HEK293 (cell line): ENCODE results near the gene DCLK3.

Source experiments
- CTCF ChIA-PET: fragments of 350-600 bp; formaldehyde crosslinking; extraction: SDS; loops from one replicate; lab custom pipeline; 2021; ENCODE audit warnings: antibody characterized with exemption; lab: Yijun Ruan, JAX
- POLR2A ChIA-PET: fragments of 300-600 bp; formaldehyde crosslinking; extraction: SDS; loops from one replicate; lab custom pipeline; 2020; ENCODE audit warnings: antibody characterized with exemption, inconsistent platforms; lab: Yijun Ruan, JAX
- H3K27ac ChIP-seq: fragments of 200-500 bp; sonication (Bioruptor generic); 2 replicates; pipeline ENCODE4 v1.5.1; 2014; ENCODE audit warnings: low read depth, low read length, control low read depth, inconsistent platforms; ENCODE audit errors: extremely low read depth
- H3K36me3 ChIP-seq, 2 experiments: fragments of 200-500 bp in 1 of 2; sonication (Bioruptor generic) in 1 of 2; 1 replicate in 1 of 2; 2 replicates in 1 of 2; pipeline ENCODE4 v1.5.1; 2014 to 2017; ENCODE audit warnings: inconsistent platforms in 2 of 2, low read length in 2 of 2; ENCODE audit not compliant: control insufficient read depth in 2 of 2, insufficient read depth in 1 of 2
- H3K4me1 ChIP-seq: fragments of 200-500 bp; sonication (Bioruptor generic); 2 replicates; pipeline ENCODE4 v1.5.1; 2014; ENCODE audit warnings: mild to moderate bottlenecking, low read length, inconsistent platforms; ENCODE audit not compliant: control insufficient read depth, insufficient read depth
- H3K4me3 ChIP-seq: 2 replicates; pipeline ENCODE4 v1.5.1; 2011; ENCODE audit warnings: low read depth, mild to moderate bottlenecking, control low read depth, low read length, moderate library complexity
- H3K9me3 ChIP-seq: fragments of 200-500 bp; sonication (Bioruptor generic); 2 replicates; pipeline ENCODE4 v1.5.1; 2014; ENCODE audit warnings: low read depth, low read length, inconsistent platforms; ENCODE audit not compliant: control insufficient read depth, insufficient read depth
- GFI1B ChIP-seq: fragments of 450-650 bp; formaldehyde crosslinking; IDR thresholded peaks from 2 replicates; pipeline ENCODE4 v1.5.1; 2016; ENCODE audit warnings: missing biosample characterization, missing genetic modification characterization
- MEIS1 ChIP-seq: sonication (generic); formaldehyde crosslinking; IDR thresholded peaks from 2 replicates; pipeline ENCODE4 v1.8.1; 2022; ENCODE audit warnings: missing genetic modification reagents, mild to moderate bottlenecking, borderline replicate concordance
- PRDM6 ChIP-seq: fragments of 450-650 bp; formaldehyde crosslinking; IDR thresholded peaks from 2 replicates; pipeline ENCODE4 v1.5.1; 2017; ENCODE audit warnings: missing biosample characterization, missing genetic modification characterization
- SALL2 ChIP-seq: fragments of 450-650 bp; formaldehyde crosslinking; IDR thresholded peaks from 2 replicates; pipeline ENCODE4 v1.5.0; 2017; ENCODE audit warnings: missing biosample characterization, mild to moderate bottlenecking, missing genetic modification characterization, borderline replicate concordance
- ZNF138 ChIP-seq: fragments of 450-650 bp; formaldehyde crosslinking; IDR thresholded peaks from 2 replicates; pipeline ENCODE4 v1.5.1; 2016; ENCODE audit warnings: missing biosample characterization, missing genetic modification characterization, borderline replicate concordance
- ZNF19 ChIP-seq: fragments of 450-650 bp; formaldehyde crosslinking; IDR thresholded peaks from 2 replicates; pipeline ENCODE4; 2016; ENCODE audit warnings: missing biosample characterization, missing genetic modification characterization, low read depth
- ZNF211 ChIP-seq: fragments of 450-650 bp; formaldehyde crosslinking; IDR thresholded peaks from 2 replicates; pipeline ENCODE4 v1.5.1; 2016; ENCODE audit warnings: low read depth, missing biosample characterization, missing genetic modification characterization
- ZNF23 ChIP-seq: fragments of 450-650 bp; formaldehyde crosslinking; IDR thresholded peaks from 2 replicates; pipeline ENCODE4 v1.5.1; 2016; ENCODE audit warnings: missing biosample characterization, missing genetic modification characterization, borderline replicate concordance
- ZNF24 ChIP-seq: fragments of 450-650 bp; formaldehyde crosslinking; IDR thresholded peaks from 2 replicates; pipeline ENCODE4 v1.5.1; 2016; ENCODE audit warnings: missing biosample characterization, missing genetic modification characterization
- ZNF366 ChIP-seq: fragments of 450-650 bp; formaldehyde crosslinking; conservative IDR thresholded peaks from 2 replicates; pipeline ENCODE4 v1.5.1; 2016; ENCODE audit warnings: missing biosample characterization, missing genetic modification characterization
- ZNF404 ChIP-seq: fragments of 450-650 bp; formaldehyde crosslinking; IDR thresholded peaks from 2 replicates; pipeline ENCODE4 v1.5.1; 2017; ENCODE audit warnings: missing biosample characterization, missing genetic modification characterization
- ZNF501 ChIP-seq: fragments of 450-650 bp; formaldehyde crosslinking; IDR thresholded peaks from 2 replicates; pipeline ENCODE4 v1.5.1; 2016; ENCODE audit warnings: missing biosample characterization, missing genetic modification characterization
- ZNF548 ChIP-seq: fragments of 450-650 bp; formaldehyde crosslinking; IDR thresholded peaks from 2 replicates; pipeline ENCODE4 v1.5.1; 2016; ENCODE audit warnings: missing biosample characterization, missing genetic modification characterization
- ZNF580 ChIP-seq: fragments of 450-650 bp; formaldehyde crosslinking; IDR thresholded peaks from 2 replicates; pipeline ENCODE4 v1.5.1; 2016; ENCODE audit warnings: missing biosample characterization, missing genetic modification characterization
- ZNF610 ChIP-seq: fragments of 450-650 bp; formaldehyde crosslinking; IDR thresholded peaks from 2 replicates; pipeline ENCODE4 v1.5.1; 2016; ENCODE audit warnings: missing biosample characterization, missing genetic modification characterization, borderline replicate concordance
- ZNF621 ChIP-seq: fragments of 450-650 bp; formaldehyde crosslinking; IDR thresholded peaks from 2 replicates; pipeline ENCODE4 v1.5.1; 2017; ENCODE audit warnings: missing biosample characterization, missing genetic modification characterization
- ZNF626 ChIP-seq: fragments of 450-650 bp; sonication (Bioruptor Pico); formaldehyde crosslinking; IDR thresholded peaks from 2 replicates; pipeline ENCODE4 v1.5.1; 2018; ENCODE audit warnings: missing biosample characterization, missing genetic modification characterization, inconsistent platforms
- ZNF747 ChIP-seq: fragments of 450-650 bp; formaldehyde crosslinking; IDR thresholded peaks from 2 replicates; pipeline ENCODE4 v1.5.1; 2016; ENCODE audit warnings: missing biosample characterization, missing genetic modification characterization
- ZNF785 ChIP-seq: fragments of 450-650 bp; formaldehyde crosslinking; IDR thresholded peaks from 2 replicates; pipeline ENCODE4 v1.5.1; 2016; ENCODE audit warnings: missing biosample characterization, missing genetic modification characterization
- ZSCAN23 ChIP-seq: fragments of 450-650 bp; formaldehyde crosslinking; IDR thresholded peaks from 2 replicates; pipeline ENCODE4 v1.5.1; 2016; ENCODE audit warnings: missing biosample characterization, missing genetic modification characterization
- TF ChIP-seq, protein P1 (sequence below): fragments of 450-650 bp; formaldehyde crosslinking; IDR thresholded peaks from 2 replicates; pipeline ENCODE4 v1.5.1; 2016; ENCODE audit warnings: missing biosample characterization, missing genetic modification characterization
- TF ChIP-seq, protein P2 (sequence below): fragments of 450-650 bp; formaldehyde crosslinking; IDR thresholded peaks from 2 replicates; pipeline ENCODE4 v1.5.1; 2016; ENCODE audit warnings: missing biosample characterization, missing genetic modification characterization
- TF ChIP-seq, protein P3 (sequence below): fragments of 450-650 bp; formaldehyde crosslinking; IDR thresholded peaks from 2 replicates; pipeline ENCODE4 v1.5.1; 2016; ENCODE audit warnings: missing biosample characterization, missing genetic modification characterization

Gene DCLK3

DNA sequence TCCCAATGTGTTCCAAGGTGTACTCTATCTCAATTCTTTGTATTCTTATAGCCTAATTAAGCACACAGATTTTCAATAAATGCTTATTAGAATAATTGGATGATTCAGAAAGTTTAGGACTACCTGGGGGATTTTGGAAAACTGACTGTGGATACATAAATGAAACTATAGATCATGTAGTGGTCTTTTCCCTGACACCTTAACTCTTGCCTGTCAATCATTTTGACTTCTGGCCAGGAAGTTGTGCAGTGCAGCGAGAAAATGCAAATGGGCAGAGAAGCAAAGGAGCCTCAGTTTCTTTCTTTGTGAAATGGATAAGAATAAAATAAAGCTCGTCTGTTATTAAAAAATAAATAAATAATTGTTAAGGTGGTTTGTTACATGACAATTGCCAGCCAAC, 47.4 kb upstream of the DCLK3 start:
- TF ChIP-seq ZNF621 (tag by site-specific recombination) (no peak), GFI1B (tag by site-specific recombination) (no peak), ZNF548 (tag by site-specific recombination) (no peak), ZNF747 (no peak), ZNF785 (tag by site-specific recombination) (no peak), ZNF138 (tag by site-specific recombination) (no peak), ZNF19 (tag by site-specific recombination) (no peak)
- TF ChIP-seq, protein P1, sequence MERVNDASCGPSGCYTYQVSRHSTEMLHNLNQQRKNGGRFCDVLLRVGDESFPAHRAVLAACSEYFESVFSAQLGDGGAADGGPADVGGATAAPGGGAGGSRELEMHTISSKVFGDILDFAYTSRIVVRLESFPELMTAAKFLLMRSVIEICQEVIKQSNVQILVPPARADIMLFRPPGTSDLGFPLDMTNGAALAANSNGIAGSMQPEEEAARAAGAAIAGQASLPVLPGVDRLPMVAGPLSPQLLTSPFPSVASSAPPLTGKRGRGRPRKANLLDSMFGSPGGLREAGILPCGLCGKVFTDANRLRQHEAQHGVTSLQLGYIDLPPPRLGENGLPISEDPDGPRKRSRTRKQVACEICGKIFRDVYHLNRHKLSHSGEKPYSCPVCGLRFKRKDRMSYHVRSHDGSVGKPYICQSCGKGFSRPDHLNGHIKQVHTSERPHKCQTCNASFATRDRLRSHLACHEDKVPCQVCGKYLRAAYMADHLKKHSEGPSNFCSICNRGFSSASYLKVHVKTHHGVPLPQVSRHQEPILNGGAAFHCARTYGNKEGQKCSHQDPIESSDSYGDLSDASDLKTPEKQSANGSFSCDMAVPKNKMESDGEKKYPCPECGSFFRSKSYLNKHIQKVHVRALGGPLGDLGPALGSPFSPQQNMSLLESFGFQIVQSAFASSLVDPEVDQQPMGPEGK = no peak
- POLR2A ChIA-PET = no interaction called here
- Histone ChIP-seq H3K4me1 (no peaks in the 10 kb centered on the region), H3K4me3 (no peak overlapping the region), H3K36me3 (no peaks in the 10 kb centered on the region), H3K9me3 (no peaks in the 10 kb centered on the region), H3K27ac (no peak overlapping the region)
- CTCF ChIA-PET = interaction anchor here (0.6 to 1.4 kb wide), 3 partner anchors 19 to 57 kb away, joined by 3 to 5 read pairs (median 3); no protein-coding TSS in a partner anchor

DNA sequence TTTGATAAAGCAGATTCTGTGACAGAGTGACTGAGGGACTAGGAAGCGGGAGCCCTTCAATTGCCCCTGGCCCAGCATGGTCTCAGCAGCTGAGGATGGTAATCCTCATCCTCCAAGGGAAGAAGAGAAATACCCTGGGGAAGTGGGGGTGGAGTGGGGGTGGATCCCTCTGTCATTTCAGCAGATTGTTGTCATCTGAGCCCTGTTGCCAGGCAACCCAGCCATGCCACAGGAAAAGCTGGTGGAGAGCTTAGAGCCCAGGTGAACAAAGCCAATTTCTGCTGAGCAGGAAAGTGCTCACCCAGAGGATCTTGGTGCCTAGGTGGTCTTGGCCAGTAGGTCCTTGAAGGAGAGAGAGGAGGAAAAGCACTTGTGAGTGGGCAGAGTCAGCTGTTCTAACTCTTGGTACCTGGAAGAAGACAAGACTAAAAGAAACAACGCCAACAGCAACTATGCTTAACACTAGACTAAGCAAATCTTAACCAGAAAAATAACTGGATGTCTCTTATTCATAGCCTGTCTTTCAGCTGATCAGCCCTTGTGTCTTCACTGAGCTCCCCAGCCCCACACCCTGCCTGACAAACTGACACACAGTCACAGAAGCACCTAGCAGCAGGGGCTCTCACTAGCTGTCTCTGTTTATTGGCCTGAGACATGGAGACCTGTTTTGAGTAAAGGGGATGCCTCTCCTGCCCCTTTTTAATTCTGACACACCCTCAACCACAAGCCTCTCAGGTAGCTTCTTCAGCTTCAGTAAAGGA, 40.1 kb upstream of the DCLK3 start:
- TF ChIP-seq ZNF610 (tag by site-specific recombination) = no peak
- TF ChIP-seq GFI1B (tag by site-specific recombination) = no peak
- TF ChIP-seq ZNF580 (tag by site-specific recombination) = no peak
- no peak for TF ChIP-seq MEIS1 (CRISPR knock-in tag)
- no peaks in the 10 kb centered on the region for H3K4me1 ChIP-seq
- H3K27ac ChIP-seq = no peak overlapping the region
- no peaks in the 10 kb centered on the region for H3K9me3 ChIP-seq
- no peak overlapping the region for H3K4me3 ChIP-seq
- ChIA-PET POLR2A (no interaction called here), CTCF (no interaction called here)
- no peaks in the 10 kb centered on the region for H3K36me3 ChIP-seq

GRCh38 chr3:36803091-36803791, 38.9 kb upstream of the DCLK3 start:
- H3K9me3 ChIP-seq = no peaks in the 10 kb centered on the region
- TF ChIP-seq ZNF24 = no peak
- no peak for TF ChIP-seq ZNF211 (tag by site-specific recombination)
- TF ChIP-seq ZNF501 = no peak
- TF ChIP-seq ZNF626 (tag by site-specific recombination) = no peak
- no peak for TF ChIP-seq ZNF23
- no peak for TF ChIP-seq PRDM6
- no peak for TF ChIP-seq ZSCAN23
- no peak for TF ChIP-seq ZNF580 (tag by site-specific recombination)
- TF ChIP-seq ZNF404 (tag by site-specific recombination) = no peak
- no peak for TF ChIP-seq SALL2
- TF ChIP-seq, protein P2, sequence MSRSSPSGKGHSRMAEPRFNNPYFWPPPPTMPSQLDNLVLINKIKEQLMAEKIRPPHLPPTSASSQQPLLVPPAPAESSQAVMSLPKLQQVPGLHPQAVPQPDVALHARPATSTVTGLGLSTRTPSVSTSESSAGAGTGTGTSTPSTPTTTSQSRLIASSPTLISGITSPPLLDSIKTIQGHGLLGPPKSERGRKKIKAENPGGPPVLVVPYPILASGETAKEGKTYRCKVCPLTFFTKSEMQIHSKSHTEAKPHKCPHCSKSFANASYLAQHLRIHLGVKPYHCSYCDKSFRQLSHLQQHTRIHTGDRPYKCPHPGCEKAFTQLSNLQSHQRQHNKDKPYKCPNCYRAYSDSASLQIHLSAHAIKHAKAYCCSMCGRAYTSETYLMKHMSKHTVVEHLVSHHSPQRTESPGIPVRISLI (tag by site-specific recombination) = no peak
- TF ChIP-seq ZNF366 (tag by site-specific recombination) = no peak
- TF ChIP-seq, protein P3, sequence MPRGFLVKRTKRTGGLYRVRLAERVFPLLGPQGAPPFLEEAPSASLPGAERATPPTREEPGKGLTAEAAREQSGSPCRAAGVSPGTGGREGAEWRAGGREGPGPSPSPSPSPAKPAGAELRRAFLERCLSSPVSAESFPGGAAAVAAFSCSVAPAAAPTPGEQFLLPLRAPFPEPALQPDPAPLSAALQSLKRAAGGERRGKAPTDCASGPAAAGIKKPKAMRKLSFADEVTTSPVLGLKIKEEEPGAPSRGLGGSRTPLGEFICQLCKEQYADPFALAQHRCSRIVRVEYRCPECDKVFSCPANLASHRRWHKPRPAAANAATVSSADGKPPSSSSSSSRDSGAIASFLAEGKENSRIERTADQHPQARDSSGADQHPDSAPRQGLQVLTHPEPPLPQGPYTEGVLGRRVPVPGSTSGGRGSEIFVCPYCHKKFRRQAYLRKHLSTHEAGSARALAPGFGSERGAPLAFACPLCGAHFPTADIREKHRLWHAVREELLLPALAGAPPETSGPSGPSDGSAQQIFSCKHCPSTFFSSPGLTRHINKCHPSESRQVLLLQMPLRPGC (tag by site-specific recombination) = no peak
- TF ChIP-seq, all 188 proteins: peak for 0
- no peaks in the 10 kb centered on the region for H3K4me1 ChIP-seq
- H3K27ac ChIP-seq = no peak overlapping the region
- ChIA-PET POLR2A (no interaction called here), CTCF (no interaction called here)
- H3K36me3 ChIP-seq = no peaks in the 10 kb centered on the region
- no peak overlapping the region for H3K4me3 ChIP-seq
